ENCODE data around the gene TRIM15.

GRCh38 chr6:30150671-30151395, 12.5 kb upstream of the TRIM15 start:
- TF ChIP-seq CTCF (IDR thresholded peaks at IDR 0.05 in 2 of 3, conservative IDR thresholded peaks at IDR 0.05 in 1 of 3; ENCODE audit: borderline replicate concordance in 1 of 3, insufficient read depth in 1 of 3, low read depth in 2 of 3, low read length in 2 of 3): no peak
- TF ChIP-seq, protein P1, sequence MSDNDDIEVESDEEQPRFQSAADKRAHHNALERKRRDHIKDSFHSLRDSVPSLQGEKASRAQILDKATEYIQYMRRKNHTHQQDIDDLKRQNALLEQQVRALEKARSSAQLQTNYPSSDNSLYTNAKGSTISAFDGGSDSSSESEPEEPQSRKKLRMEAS (IDR thresholded peaks at IDR 0.05): no peak
- no peak for TF ChIP-seq POLR2A (IDR thresholded peaks at IDR 0.05; ENCODE audit: borderline replicate concordance, extremely low read depth, insufficient read depth, insufficient read length)
- no peak for TF ChIP-seq RAD21 (IDR thresholded peaks at IDR 0.05; ENCODE audit: low read depth)
- no peak for TF ChIP-seq YY1 (IDR thresholded peaks at IDR 0.05; ENCODE audit: extremely low read depth, insufficient replicate concordance, low read depth, low read length)
- no peak for TF ChIP-seq CEBPB (IDR thresholded peaks at IDR 0.05; ENCODE audit: low read depth)
- TF ChIP-seq POLR2AphosphoS5 (IDR thresholded peaks at IDR 0.05; ENCODE audit: low read depth, low read length): no peak
- no peak for TF ChIP-seq SRF (IDR thresholded peaks at IDR 0.05; ENCODE audit: low read depth)
- no peak for TF ChIP-seq CBX3 (IDR thresholded peaks at IDR 0.05; ENCODE audit: low read depth)
- TF ChIP-seq ELF1 (IDR thresholded peaks at IDR 0.05; ENCODE audit: borderline replicate concordance, low read depth): no peak
- TF ChIP-seq EZH2 (IDR thresholded peaks at IDR 0.05): no peak
- TF ChIP-seq, protein P2, sequence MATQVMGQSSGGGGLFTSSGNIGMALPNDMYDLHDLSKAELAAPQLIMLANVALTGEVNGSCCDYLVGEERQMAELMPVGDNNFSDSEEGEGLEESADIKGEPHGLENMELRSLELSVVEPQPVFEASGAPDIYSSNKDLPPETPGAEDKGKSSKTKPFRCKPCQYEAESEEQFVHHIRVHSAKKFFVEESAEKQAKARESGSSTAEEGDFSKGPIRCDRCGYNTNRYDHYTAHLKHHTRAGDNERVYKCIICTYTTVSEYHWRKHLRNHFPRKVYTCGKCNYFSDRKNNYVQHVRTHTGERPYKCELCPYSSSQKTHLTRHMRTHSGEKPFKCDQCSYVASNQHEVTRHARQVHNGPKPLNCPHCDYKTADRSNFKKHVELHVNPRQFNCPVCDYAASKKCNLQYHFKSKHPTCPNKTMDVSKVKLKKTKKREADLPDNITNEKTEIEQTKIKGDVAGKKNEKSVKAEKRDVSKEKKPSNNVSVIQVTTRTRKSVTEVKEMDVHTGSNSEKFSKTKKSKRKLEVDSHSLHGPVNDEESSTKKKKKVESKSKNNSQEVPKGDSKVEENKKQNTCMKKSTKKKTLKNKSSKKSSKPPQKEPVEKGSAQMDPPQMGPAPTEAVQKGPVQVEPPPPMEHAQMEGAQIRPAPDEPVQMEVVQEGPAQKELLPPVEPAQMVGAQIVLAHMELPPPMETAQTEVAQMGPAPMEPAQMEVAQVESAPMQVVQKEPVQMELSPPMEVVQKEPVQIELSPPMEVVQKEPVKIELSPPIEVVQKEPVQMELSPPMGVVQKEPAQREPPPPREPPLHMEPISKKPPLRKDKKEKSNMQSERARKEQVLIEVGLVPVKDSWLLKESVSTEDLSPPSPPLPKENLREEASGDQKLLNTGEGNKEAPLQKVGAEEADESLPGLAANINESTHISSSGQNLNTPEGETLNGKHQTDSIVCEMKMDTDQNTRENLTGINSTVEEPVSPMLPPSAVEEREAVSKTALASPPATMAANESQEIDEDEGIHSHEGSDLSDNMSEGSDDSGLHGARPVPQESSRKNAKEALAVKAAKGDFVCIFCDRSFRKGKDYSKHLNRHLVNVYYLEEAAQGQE (IDR thresholded peaks at IDR 0.05; ENCODE audit: low read depth): no peak
- TF ChIP-seq JUND (IDR thresholded peaks at IDR 0.05): no peak
- no peak for TF ChIP-seq SP1 (IDR thresholded peaks at IDR 0.05; ENCODE audit: low read depth)

Data from HCT116 (cell line).